ENCODE data around the gene DNMBP.
A peak's percentile ranks its signal among the peaks of the same experiment; 100 is the strongest.

The DNMBP gene

GRCh38 chr10:99930731-99931550 is 78.8 kb downstream of the DNMBP start:
- H3K4ac ChIP-seq (ENCODE audit: low read depth in 1 of 2, low read length in 2 of 2), result peak overlapping the region; percentile 13 to 15
- H3K4me1 ChIP-seq (ENCODE audit: control insufficient read depth, insufficient read depth, low read depth, low read length), result peaks cover 16% of the 10 kb centered on the region
- H2AFZ ChIP-seq (ENCODE audit: low read depth, low read length), result no peak overlapping the region
- peak overlapping the region; percentile 51 for H4K8ac ChIP-seq (ENCODE audit: low read length)
- no peak overlapping the region for H2BK15ac ChIP-seq (ENCODE audit: low read depth, poor library complexity, severe bottlenecking)
- H3K18ac ChIP-seq (ENCODE audit: low read depth in 1 of 2, low read length in 2 of 2), result peak overlapping the region; percentile 64 to 82
- H3K27ac ChIP-seq (ENCODE audit: low read length, poor library complexity, severe bottlenecking), result peak overlapping the region; percentile 72
- H2BK120ac ChIP-seq (ENCODE audit: low read depth, low read length), result peak overlapping the region; percentile 77
- peak; percentile 46 for DNase-seq
- no peak overlapping the region for H3K9ac ChIP-seq (ENCODE audit: low read length)
- H3K36me3 ChIP-seq (ENCODE audit: control insufficient read depth in 1 of 2, insufficient read depth in 2 of 2, low read depth in 1 of 2, low read length in 2 of 2), result peaks cover 2 to 23% of the 10 kb centered on the region in 2 experiments
- H2AK5ac ChIP-seq (ENCODE audit: low read length, severe bottlenecking), result no peak overlapping the region
- H3K9me3 ChIP-seq (ENCODE audit: control insufficient read depth, low read length), result no peaks in the 10 kb centered on the region
- no peak overlapping the region for H3K23ac ChIP-seq (ENCODE audit: low read length in 2 of 2)
- peaks cover 8% of the 10 kb centered on the region for H3K79me1 ChIP-seq (replicated peaks; ENCODE audit: low read length, poor library complexity, severe bottlenecking)
- H3K27me3 ChIP-seq (ENCODE audit: control insufficient read depth in 1 of 2, insufficient read depth in 1 of 2, low read length in 2 of 2), result no peaks in the 10 kb centered on the region
- WGBS, result 78% methylated on average over 7 of the region's 9 CpGs
- no peak overlapping the region for H3K14ac ChIP-seq (ENCODE audit: low read length in 2 of 2)
- no peak overlapping the region for H3K4me2 ChIP-seq (ENCODE audit: low read length, poor library complexity, severe bottlenecking)
- no peak overlapping the region for H2BK12ac ChIP-seq (ENCODE audit: low read length in 2 of 2)
- no peak overlapping the region for H3K4me3 ChIP-seq (ENCODE audit: insufficient read depth in 1 of 2, low read depth in 1 of 2, low read length in 2 of 2)
- peak overlapping the region; percentile 36 for H2BK5ac ChIP-seq (ENCODE audit: low read depth, low read length, poor library complexity, severe bottlenecking)
- no peak overlapping the region for H4K91ac ChIP-seq (ENCODE audit: low read length)

- Histone ChIP-seq H3K9me3 (ENCODE audit: control insufficient read depth, low read length) (no peaks in the 10 kb centered on the region), H2BK12ac (ENCODE audit: low read length in 2 of 2) (no peak overlapping the region), H4K8ac (ENCODE audit: low read length) (no peak overlapping the region), H2BK5ac (ENCODE audit: low read depth, low read length, poor library complexity, severe bottlenecking) (no peak overlapping the region), H3K27ac (ENCODE audit: low read length, poor library complexity, severe bottlenecking) (no peak overlapping the region), H3K14ac (ENCODE audit: low read length in 2 of 2) (no peak overlapping the region), H3K79me1 (replicated peaks; ENCODE audit: low read length, poor library complexity, severe bottlenecking) (peaks cover 10% of the 10 kb centered on the region), H3K9ac (ENCODE audit: low read length) (no peak overlapping the region), H2AFZ (ENCODE audit: low read depth, low read length) (no peak overlapping the region), H3K4me1 (ENCODE audit: control insufficient read depth, insufficient read depth, low read depth, low read length) (peaks cover 16% of the 10 kb centered on the region), H4K91ac (ENCODE audit: low read length) (no peak overlapping the region), H3K23ac (ENCODE audit: low read length in 2 of 2) (no peak overlapping the region), H3K27me3 (ENCODE audit: control insufficient read depth in 1 of 2, insufficient read depth in 1 of 2, low read length in 2 of 2) (no peaks in the 10 kb centered on the region), H3K4me3 (ENCODE audit: insufficient read depth in 1 of 2, low read depth in 1 of 2, low read length in 2 of 2) (no peak overlapping the region), H3K4ac (ENCODE audit: low read depth in 1 of 2, low read length in 2 of 2) (no peak overlapping the region), H3K36me3 (ENCODE audit: control insufficient read depth in 1 of 2, insufficient read depth in 2 of 2, low read depth in 1 of 2, low read length in 2 of 2) (peaks cover 2 to 25% of the 10 kb centered on the region in 2 experiments), H2AK5ac (ENCODE audit: low read length, severe bottlenecking) (peak overlapping the region; percentile 77), H3K18ac (ENCODE audit: low read depth in 1 of 2, low read length in 2 of 2) (peak overlapping the region in 1 of 2 experiments; percentile 16), H2BK15ac (ENCODE audit: low read depth, poor library complexity, severe bottlenecking) (no peak overlapping the region), H3K4me2 (ENCODE audit: low read length, poor library complexity, severe bottlenecking) (no peak overlapping the region), H2BK120ac (ENCODE audit: low read depth, low read length) (no peak overlapping the region)
- DNase-seq, result no peak
- whole genome bisulfite sequencing, result 90% methylated on average over 8 of the region's 9 CpGs
Observed at GRCh38 chr10:99929360-99929759, 80.4 kb downstream of the DNMBP start.

GRCh38 chr10:99927721-99928280 is 81.9 kb downstream of the DNMBP start:
- Histone ChIP-seq H3K36me3 (ENCODE audit: control insufficient read depth in 1 of 2, insufficient read depth in 2 of 2, low read depth in 1 of 2, low read length in 2 of 2) (peaks cover 2 to 30% of the 10 kb centered on the region in 2 experiments), H2BK120ac (ENCODE audit: low read depth, low read length) (peak overlapping the region; percentile 27), H3K14ac (ENCODE audit: low read length in 2 of 2) (no peak overlapping the region), H3K27me3 (ENCODE audit: control insufficient read depth in 1 of 2, insufficient read depth in 1 of 2, low read length in 2 of 2) (no peaks in the 10 kb centered on the region), H3K27ac (ENCODE audit: low read length, poor library complexity, severe bottlenecking) (peak overlapping the region; percentile 30), H3K4ac (ENCODE audit: low read depth in 1 of 2, low read length in 2 of 2) (peak overlapping the region; percentile 35 to 86), H2AK5ac (ENCODE audit: low read length, severe bottlenecking) (peak overlapping the region; percentile 85), H2BK12ac (ENCODE audit: low read length in 2 of 2) (peak overlapping the region in 1 of 2 experiments; percentile 90), H3K9me3 (ENCODE audit: control insufficient read depth, low read length) (no peaks in the 10 kb centered on the region), H4K8ac (ENCODE audit: low read length) (no peak overlapping the region), H2AFZ (ENCODE audit: low read depth, low read length) (no peak overlapping the region), H3K79me1 (replicated peaks; ENCODE audit: low read length, poor library complexity, severe bottlenecking) (peaks cover 10% of the 10 kb centered on the region), H3K4me2 (ENCODE audit: low read length, poor library complexity, severe bottlenecking) (peak overlapping the region; percentile 34), H3K4me3 (ENCODE audit: insufficient read depth in 1 of 2, low read depth in 1 of 2, low read length in 2 of 2) (no peak overlapping the region), H3K9ac (ENCODE audit: low read length) (peak overlapping the region; percentile 18), H3K4me1 (ENCODE audit: control insufficient read depth, insufficient read depth, low read depth, low read length) (peaks cover 16% of the 10 kb centered on the region), H2BK15ac (ENCODE audit: low read depth, poor library complexity, severe bottlenecking) (no peak overlapping the region), H4K91ac (ENCODE audit: low read length) (peak overlapping the region; percentile 41), H2BK5ac (ENCODE audit: low read depth, low read length, poor library complexity, severe bottlenecking) (no peak overlapping the region), H3K18ac (ENCODE audit: low read depth in 1 of 2, low read length in 2 of 2) (peak overlapping the region; percentile 56 to 66), H3K23ac (ENCODE audit: low read length in 2 of 2) (no peak overlapping the region)
- DNase-seq, result peak; percentile 51
- 80% methylated on average over 2 of the region's 3 CpGs for WGBS

Data from mesenchymal stem cell (in vitro differentiated cells and primary cell).